ENCODE results near the gene PARD6B. TPM values are rescaled to one million over a fixed set of nuclear protein-coding genes. Genes with fewer than 3 reads are reported as not detected.

The PARD6B gene
- total and polyA plus RNA-seq, 2 of the 4 experiments (the other 2 are of a cell fraction), result 0.17 to 0.90 TPM

GRCh38 chr20:50691573-50692551 lies 39.5 kb upstream of the PARD6B start:
- in situ Hi-C loops (cut with MboI; ENCODE audit: low sequenced_read_pairs), result no loop called here
- no peaks in the 10 kb centered on the region for H4K20me1 ChIP-seq (ENCODE audit: insufficient read depth, low read length)
- H2BK120ac ChIP-seq (ENCODE audit: low read depth, low read length), result peak overlapping the region; percentile 93
- ChIA-PET CTCF (interaction anchor here (1.0 to 1.1 kb wide), 2 partner anchors 22 to 40 kb away, joined by 3 to 4 read pairs; no protein-coding TSS in a partner anchor), POLR2A (ENCODE audit: unreplicated experiment) (interaction anchor here (0.5 kb wide), 1 partner anchor 11 kb away, joined by 7 read pairs; no protein-coding TSS in a partner anchor)
- peak; percentile 73 for ATAC-seq (ENCODE audit: low read depth)
- H2BK20ac ChIP-seq (ENCODE audit: low read depth, low read length), result peak overlapping the region; percentile 60
- H4K5ac ChIP-seq (ENCODE audit: low read depth, low read length), result peak overlapping the region; percentile 31
- no peak overlapping the region for H3K56ac ChIP-seq (ENCODE audit: extremely low read depth, insufficient read depth, low read length)
- peak overlapping the region; percentile 75 for H3K4me2 ChIP-seq (ENCODE audit: low read depth, low read length)
- H2BK5ac ChIP-seq (ENCODE audit: low read depth, low read length, poor library complexity, severe bottlenecking), result no peak overlapping the region
- intact Hi-C loops (cut with micrococcal nuclease), result loop anchor here (2.0 kb wide), 1 partner anchor 39 kb away; the partner anchor contains the start of gene PARD6B
- peak overlapping the region; percentile 85; the same call in 2 of the 3 replicates for H2BK15ac ChIP-seq (ENCODE audit: low read depth, low read length)
- peaks cover 25% of the 10 kb centered on the region for H3K4me1 ChIP-seq (ENCODE audit: control insufficient read depth, insufficient read depth, low read length)
- H3K4ac ChIP-seq (ENCODE audit: low read depth, low read length), result peak overlapping the region; percentile 92
- no peaks in the 10 kb centered on the region for H3K27me3 ChIP-seq (ENCODE audit: control insufficient read depth, insufficient read depth, low read length)
- peaks cover 0 to 10% of the 10 kb centered on the region in 2 experiments; a peak in 1 of 4 replicates for H3K79me1 ChIP-seq (ENCODE audit: low read depth in 1 of 2, low read length in 2 of 2)
- H3K14ac ChIP-seq (replicated peaks; ENCODE audit: low read depth, low read length), result peak overlapping the region; percentile 82
- H3K18ac ChIP-seq (ENCODE audit: low read depth, low read length), result peak overlapping the region; percentile 90
- peak overlapping the region; percentile 73 for H2AK9ac ChIP-seq (replicated peaks; ENCODE audit: low read depth, low read length, poor library complexity)
- dilution Hi-C loops (cut with HindIII; ENCODE audit: low sequenced_read_pairs, unreplicated experiment), result no loop called here
- no peaks in the 10 kb centered on the region for H3K9me3 ChIP-seq (ENCODE audit: control insufficient read depth, insufficient read depth, low read length)
- H3K23ac ChIP-seq (ENCODE audit: low read depth, low read length), result peak overlapping the region; percentile 68; the same call in 1 of the 2 replicates
- no TSS peak for BruUV-seq (replicated peaks)
- WGBS, 2 experiments (ENCODE audit: extremely low coverage in 2 of 2, insufficient read length in 1 of 2), result 37% methylated on average over 6 of the region's 23 CpGs; no CpG with 5 or more reads in 1 of the 2 experiments
- H3K9me1 ChIP-seq (ENCODE audit: insufficient read depth, low read length), result peaks cover 7% of the 10 kb centered on the region
- no peaks in the 10 kb centered on the region for H3K36me3 ChIP-seq (ENCODE audit: control insufficient read depth, insufficient read depth, low read length)
- DNase-seq, result peak; percentile 69
- H4K91ac ChIP-seq (ENCODE audit: insufficient read depth, low read depth, low read length), result peak overlapping the region; percentile 73
- H4K8ac ChIP-seq (ENCODE audit: low read depth in 2 of 2, low read length in 2 of 2), result peak overlapping the region; percentile 70 to 93; a peak in 3 of 4 replicates
- peak overlapping the region; percentile 92 for H2AFZ ChIP-seq (replicated peaks; ENCODE audit: low read length, poor library complexity)
- TF ChIP-seq ELK1 (IDR thresholded peaks at IDR 0.05; ENCODE audit: borderline replicate concordance, low read depth, low read length) (no peak), MXI1 (IDR thresholded peaks at IDR 0.05; ENCODE audit: borderline replicate concordance, low read depth, low read length) (no peak), RCOR1 (IDR thresholded peaks at IDR 0.05; ENCODE audit: insufficient replicate concordance, low read length) (no peak), FOS (IDR thresholded peaks at IDR 0.05; ENCODE audit: low read depth, low read length) (no peak), CEBPB (IDR thresholded peaks at IDR 0.05; ENCODE audit: low read depth, low read length) (no peak), POLR2A (IDR thresholded peaks at IDR 0.05; ENCODE audit: low read depth, low read length) (no peak), USF2 (IDR thresholded peaks at IDR 0.05; ENCODE audit: low read depth, low read length) (no peak), RFX5 (IDR thresholded peaks at IDR 0.05; ENCODE audit: low read depth, low read length) (no peak), CTCF (conservative IDR thresholded peaks at IDR 0.05; ENCODE audit: low read depth, low read length) (no peak), RAD21 (IDR thresholded peaks at IDR 0.05; ENCODE audit: low read length) (no peak), MAZ (IDR thresholded peaks at IDR 0.05; ENCODE audit: borderline replicate concordance, low read depth, low read length) (no peak), NFE2L2 (IDR thresholded peaks at IDR 0.05; ENCODE audit: low read depth, low read length) (no peak)
- peak overlapping the region; percentile 55 for H3K9ac ChIP-seq (ENCODE audit: low read depth, low read length)
- peak overlapping the region; percentile 90 for H2AK5ac ChIP-seq (ENCODE audit: low read depth, low read length)
- peak overlapping the region; percentile 20 for H3K4me3 ChIP-seq (ENCODE audit: insufficient read depth, low read depth, low read length)
- H3K27ac ChIP-seq (ENCODE audit: insufficient read depth, low read length), result peak overlapping the region; percentile 54
